ENCODE measurements around the gene PARD6B. TPM values are rescaled to one million over a fixed set of nuclear protein-coding genes. Genes with fewer than 3 reads are reported as not detected.
"Not testable (repeated sequence)": the region's sequence is repeated elsewhere in the genome, so short reads cannot be mapped to it uniquely, and the experiment has no call there.

PARD6B gene
- total RNA-seq, 1 donor from 2014 or later = 3.2 TPM

- DNase-seq = no peak
These were observed 68.6 kb downstream of the PARD6B start for GRCh38 chr20:50799890-50800550.

- not testable (repeated sequence) for DNase-seq
These were observed 69.8 kb downstream of the PARD6B start for GRCh38 chr20:50800986-50801746.

GRCh38 chr20:50801747-50802125 is 70.4 kb downstream of the PARD6B start:
- no peak for DNase-seq

GRCh38 chr20:50802289-50802688 is 70.9 kb downstream of the PARD6B start:
- no peak for DNase-seq

GRCh38 chr20:50804437-50805348 is 73.3 kb downstream of the PARD6B start:
- DNase-seq = no peak

GRCh38 chr20:50805349-50805684 is 73.9 kb downstream of the PARD6B start:
- no peak for DNase-seq

- no peak for DNase-seq
These were observed 74.9 kb downstream of the PARD6B start for GRCh38 chr20:50806126-50806768.

Other genes starting within 250 kb of the PARD6B start
- gene PTPN1, start 221.2 kb upstream of the PARD6B start, total RNA-seq = 20.7 TPM
- 12.5 TPM for gene RIPOR3, start 40.0 kb upstream of the PARD6B start, total RNA-seq
- 1.0 TPM for gene BCAS4, start 63.5 kb downstream of the PARD6B start, total RNA-seq
- 66.4 TPM for gene ADNP, start 199.9 kb downstream of the PARD6B start, total RNA-seq
- 73.5 TPM for gene DPM1, start 227.0 kb downstream of the PARD6B start, total RNA-seq
- gene MOCS3, start 227.2 kb downstream of the PARD6B start, total RNA-seq = 4.7 TPM

Data from tongue (tissue), 2 donors.